Epidermal melanocyte (primary cell): ENCODE results near the gene PADI4.
"Not testable (repeated sequence)": the region's sequence is repeated elsewhere in the genome, so short reads cannot be mapped to it uniquely, and the experiment has no call there.

Source experiments
- DNase-seq: peaks from one replicate; pipeline ENCODE4 v3.0.0; 2011; ENCODE audit warnings: low spot score; ENCODE audit not compliant: insufficient read length

PADI4 gene

DNA sequence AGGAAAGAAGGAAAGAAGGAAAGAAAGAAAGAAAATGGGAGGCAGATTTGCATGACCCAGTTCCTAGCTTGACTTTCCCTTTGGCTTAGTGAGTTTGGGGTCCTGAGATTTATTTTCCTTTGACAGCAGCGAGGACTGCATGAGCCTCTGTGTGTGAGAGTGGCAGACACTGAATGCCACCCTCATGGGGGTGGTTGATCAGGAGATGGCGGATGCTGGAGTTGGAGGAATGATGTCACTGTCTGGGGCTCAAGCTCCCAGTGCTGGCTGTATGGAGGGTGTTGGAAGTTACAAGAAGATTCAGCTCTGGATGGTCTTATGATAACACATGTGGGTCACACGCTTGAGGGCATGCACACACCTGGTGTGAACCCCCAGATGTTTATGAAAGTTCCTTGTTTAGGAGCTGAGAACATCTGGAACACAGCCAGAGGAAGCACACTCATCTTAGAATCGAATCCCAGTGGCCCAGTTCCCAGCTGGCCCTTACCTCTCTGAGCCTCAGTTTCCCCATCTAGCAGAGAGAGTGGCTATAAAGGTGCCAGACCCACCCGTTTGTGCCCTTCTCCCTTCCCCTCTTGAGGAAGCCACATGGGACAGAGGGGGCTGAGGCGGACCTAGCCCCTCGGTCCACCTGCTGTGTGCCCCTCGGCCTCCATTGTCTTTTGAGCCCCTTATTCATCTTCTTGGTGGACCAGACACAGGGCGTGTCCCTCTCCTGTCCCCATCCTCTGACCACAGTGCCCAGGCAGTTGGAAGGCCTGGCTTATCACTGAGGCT is 5.7 kb downstream of the PADI4 start:
- DNase-seq = no peak

GRCh38 chr1:17314491-17314971 is 6.5 kb downstream of the PADI4 start:
- no peak for DNase-seq

DNA sequence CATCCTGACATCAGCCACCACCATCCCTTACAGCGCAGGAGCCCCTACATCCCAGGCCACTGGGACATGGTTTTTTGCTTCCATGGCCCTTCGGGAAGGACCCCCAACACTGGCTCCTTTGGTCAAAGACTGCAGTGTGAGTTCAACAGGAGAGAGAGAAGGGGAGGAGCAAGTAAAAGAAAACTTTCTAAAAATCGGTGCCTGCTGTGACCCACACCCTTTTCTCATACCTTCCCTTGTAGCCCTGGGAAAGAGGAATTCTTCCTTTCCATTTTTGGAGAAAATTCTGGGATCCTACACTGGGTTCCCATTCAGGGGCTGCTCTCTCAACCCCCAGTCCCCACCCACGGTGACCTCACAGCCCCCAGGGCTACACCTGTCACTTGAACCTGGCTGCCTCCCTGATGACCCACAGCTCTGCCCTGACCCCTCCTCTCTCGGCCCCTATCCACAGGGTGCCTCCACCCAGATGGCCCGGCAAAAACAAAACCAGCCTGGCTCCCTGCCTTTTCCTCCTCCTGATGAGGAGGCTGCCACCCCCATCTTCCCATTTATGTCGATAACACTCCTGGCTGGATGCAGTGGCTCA is 7.6 kb downstream of the PADI4 start:
- DNase-seq = no peak

DNA sequence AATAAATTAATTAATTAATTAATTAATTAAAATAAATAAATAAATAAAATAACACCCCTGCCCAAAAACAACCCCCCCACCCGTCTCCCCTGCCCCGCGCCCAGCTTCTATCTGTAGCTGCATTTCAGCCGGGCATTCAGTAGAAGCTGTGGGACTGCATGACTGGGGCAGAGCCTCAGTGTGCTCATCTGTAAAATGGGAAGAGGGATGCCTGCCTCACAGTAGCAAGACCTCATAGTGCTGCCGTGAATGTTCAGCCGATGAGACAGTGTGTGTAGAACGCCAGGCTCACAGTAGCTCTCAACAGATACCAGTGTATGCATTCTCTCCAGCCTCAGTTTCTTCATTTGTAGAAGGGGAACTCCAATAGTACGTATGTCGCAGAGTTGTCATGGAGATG is 8.7 kb downstream of the PADI4 start:
- DNase-seq = no peak

- DNase-seq = no peak
Observed at GRCh38 chr1:17318262-17318661, 10.3 kb downstream of the PADI4 start.

DNA sequence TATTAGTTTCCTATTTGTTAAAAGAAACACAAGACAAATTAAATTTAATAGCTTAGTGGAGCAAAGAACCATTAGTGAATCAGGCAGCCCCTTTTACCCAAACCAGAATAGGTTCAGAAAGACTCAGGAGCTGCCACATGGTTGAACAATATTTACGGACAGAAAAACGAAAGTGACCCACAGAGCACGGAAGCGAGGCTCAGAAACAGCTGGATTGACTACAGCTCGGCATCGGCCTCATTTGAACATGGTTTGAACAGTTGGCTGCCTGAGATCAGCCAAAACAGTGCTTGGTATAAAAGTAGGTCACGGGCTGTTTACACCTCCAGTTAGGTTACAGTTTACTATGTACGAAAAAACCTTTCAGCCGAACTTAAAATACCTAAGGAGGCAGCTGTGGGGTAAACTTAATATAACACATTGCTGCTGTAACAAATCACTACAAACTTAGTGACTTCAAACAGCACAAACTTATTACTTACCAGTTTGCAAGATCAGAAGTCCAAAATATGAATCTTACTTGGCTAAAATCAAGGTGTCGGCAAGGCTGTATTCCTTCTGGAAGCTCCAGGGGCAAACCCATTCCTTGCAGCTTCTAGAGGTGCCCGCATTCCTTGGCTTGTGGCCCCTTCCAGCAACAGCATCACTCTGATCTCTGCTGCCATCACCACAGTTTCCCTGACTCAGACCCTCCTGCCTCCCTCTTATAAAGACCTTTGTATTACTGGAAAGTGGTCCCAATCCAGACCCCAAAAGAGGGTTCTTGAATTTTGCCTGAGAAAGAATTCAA is 11.8 kb downstream of the PADI4 start:
- no peak for DNase-seq

GRCh38 chr1:17321857-17322390 is 13.9 kb downstream of the PADI4 start:
- DNase-seq = not testable (repeated sequence)

GRCh38 chr1:17328855-17329254 is 20.9 kb downstream of the PADI4 start:
- DNase-seq = no peak

- DNase-seq = no peak
Observed at GRCh38 chr1:17329610-17330009, 21.6 kb downstream of the PADI4 start.

GRCh38 chr1:17330856-17331255 is 22.9 kb downstream of the PADI4 start:
- DNase-seq = no peak

DNA sequence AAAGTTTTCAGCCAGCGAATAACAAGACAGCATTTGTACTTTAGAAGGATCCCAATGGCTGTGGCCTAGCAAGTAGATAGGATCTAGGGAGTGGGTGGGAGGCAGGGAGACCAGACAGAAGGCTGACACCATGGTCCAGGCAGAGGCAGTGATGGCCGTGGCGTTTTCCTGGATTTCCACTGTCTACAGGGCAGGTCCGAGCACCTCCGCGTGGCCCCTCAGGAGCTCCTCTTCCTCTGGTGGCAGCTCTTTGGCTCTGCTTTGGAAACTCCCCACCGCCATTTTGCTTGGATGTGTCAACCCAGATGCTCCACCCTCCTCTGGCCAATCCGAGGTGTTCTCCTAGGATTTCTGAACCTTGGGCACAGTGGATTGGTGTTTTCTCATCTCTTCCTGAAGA is 25.1 kb downstream of the PADI4 start:
- no peak for DNase-seq

DNA sequence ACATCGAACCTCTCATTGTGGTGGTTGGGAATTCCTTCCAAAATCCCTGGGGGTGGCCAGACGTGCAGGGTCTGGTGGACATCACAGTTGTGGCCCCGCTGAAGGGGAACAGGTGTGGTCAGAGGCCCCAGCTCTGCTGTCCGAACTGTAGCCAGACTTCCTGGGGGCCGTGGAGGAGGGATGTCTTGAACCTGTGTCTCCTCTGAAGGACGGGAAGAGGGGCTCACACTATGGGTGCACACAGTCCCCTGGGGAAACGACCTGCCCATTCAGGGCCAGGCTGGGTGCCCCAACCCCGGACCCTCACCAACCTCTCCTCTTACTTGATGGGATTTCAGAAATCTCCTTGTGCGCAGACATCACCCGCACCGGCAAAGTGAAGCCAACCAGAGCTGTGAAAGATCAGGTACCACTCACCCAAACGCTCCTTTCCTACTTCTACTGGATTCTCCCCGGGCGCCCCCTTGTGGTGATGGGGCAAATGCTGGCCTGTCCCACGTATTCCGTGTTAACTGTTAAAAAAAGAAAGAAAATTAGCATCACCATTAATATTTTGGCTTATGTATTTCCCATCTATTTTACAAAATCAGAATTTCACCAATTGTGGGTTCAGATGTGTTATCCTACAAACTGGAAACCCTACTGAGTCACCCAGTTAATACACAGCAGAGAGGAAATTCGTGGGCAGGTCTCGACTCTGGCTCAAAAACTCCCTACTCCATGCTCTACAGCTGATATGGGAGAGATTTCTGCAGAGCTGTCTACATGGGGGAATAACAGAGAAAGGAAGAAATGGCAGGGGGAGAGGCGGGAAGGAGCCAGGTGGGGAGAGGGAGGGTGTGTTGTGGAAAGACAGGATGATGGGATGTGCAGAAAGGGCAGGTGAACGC is 28.1 kb downstream of the PADI4 start:
- no peak for DNase-seq

GRCh38 chr1:17338706-17339493 is 30.9 kb downstream of the PADI4 start:
- DNase-seq = no peak

GRCh38 chr1:17339521-17339920 is 31.5 kb downstream of the PADI4 start:
- DNase-seq = no peak

- DNase-seq = no peak
Observed at GRCh38 chr1:17340358-17340757, 32.4 kb downstream of the PADI4 start.

DNA sequence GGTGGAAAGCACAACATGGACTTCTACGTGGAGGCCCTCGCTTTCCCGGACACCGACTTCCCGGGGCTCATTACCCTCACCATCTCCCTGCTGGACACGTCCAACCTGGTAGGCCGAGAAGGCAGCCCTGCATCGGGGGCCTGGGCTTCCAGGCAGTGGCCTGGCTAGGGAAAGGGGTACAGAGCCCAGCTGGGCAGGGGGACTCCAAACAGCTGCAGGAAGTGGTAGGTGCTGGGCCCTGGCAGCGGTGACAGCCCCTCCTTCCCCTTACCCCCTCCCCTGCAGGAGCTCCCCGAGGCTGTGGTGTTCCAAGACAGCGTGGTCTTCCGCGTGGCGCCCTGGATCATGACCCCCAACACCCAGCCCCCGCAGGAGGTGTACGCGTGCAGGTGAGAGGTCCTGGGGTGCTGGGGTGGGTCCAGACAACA is 34.0 kb downstream of the PADI4 start:
- DNase-seq = no peak

DNA sequence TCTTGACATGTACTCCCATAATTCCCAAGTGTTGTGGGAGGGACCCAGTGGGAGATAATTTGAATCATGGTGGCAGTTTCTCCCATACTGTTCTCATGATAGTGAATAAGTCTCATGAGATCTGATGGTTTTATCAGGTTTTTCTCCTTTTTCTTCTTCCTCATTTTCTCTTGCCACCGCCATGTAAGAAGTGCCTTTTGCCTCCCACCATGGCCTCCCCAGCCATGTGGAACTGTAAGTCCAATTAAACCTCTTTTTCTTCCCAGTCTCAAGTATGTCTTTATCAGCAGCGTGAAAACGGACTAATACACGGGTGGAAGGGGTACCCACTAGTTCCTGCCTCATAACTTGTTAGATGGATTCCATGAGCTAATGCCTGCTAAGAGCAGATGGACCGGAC is 37.5 kb downstream of the PADI4 start:
- not testable (repeated sequence) for DNase-seq

GRCh38 chr1:17346046-17346789 is 38.2 kb downstream of the PADI4 start:
- no peak for DNase-seq
